Breast epithelium (tissue), 4 donors: ENCODE measurements around the gene SFXN3. TPM values are rescaled to one million over a fixed set of nuclear protein-coding genes. Genes with fewer than 3 reads are reported as not detected.

ENCODE experiments used
- DNase-seq, 2 donors: peaks; one replicate each; pipeline ENCODE4 v3.0.0-alpha.2; 2019; ENCODE audit warnings: low spot score in 2 of 2
- H3K27ac ChIP-seq, 2 donors: fragments of 200-600 bp; sonication (generic) in 1 of 2; one replicate each; pipeline ENCODE4 v1.5.1; 2016 to 2019; ENCODE audit warnings: mild to moderate bottlenecking in 1 of 2
- H3K27me3 ChIP-seq, 2 donors: fragments of 200-600 bp; sonication (generic) in 1 of 2; one replicate each; pipeline versions ENCODE4 v1.5.1 to v1.6.0; 2017 to 2019; ENCODE audit warnings: control low read depth in 1 of 2, mild to moderate bottlenecking in 1 of 2
- H3K36me3 ChIP-seq: fragments of 200-600 bp; one replicate; pipeline ENCODE4 v1.5.1; 2019
- H3K4me1 ChIP-seq, 2 donors: fragments of 200-600 bp; sonication (generic); one replicate each; pipeline ENCODE4 v1.5.1; 2016 to 2019; ENCODE audit warnings: control low read depth in 1 of 2
- H3K4me3 ChIP-seq, 3 donors: fragments of 200-600 bp; sonication (generic); 1 replicate in 2 of 3; 2 replicates in 1 of 3; pipeline ENCODE4 v1.5.1; 2016 to 2019; ENCODE audit warnings: mild to moderate bottlenecking in 3 of 3, moderate library complexity in 2 of 3
- H3K9me3 ChIP-seq, 2 donors: fragments of 200-600 bp; sonication (generic) in 1 of 2; one replicate each; pipeline ENCODE4 v1.5.1; 2016 to 2019; ENCODE audit warnings: control low read depth in 1 of 2
- CTCF ChIP-seq, 3 donors: fragments of 450-650 bp; IDR thresholded peaks; one replicate each; pipeline ENCODE4 v1.5.1; 2016 to 2017; ENCODE audit warnings: antibody characterized with exemption in 3 of 3, mild to moderate bottlenecking in 3 of 3, moderate library complexity in 3 of 3
- POLR2A ChIP-seq: fragments of 450-650 bp; IDR thresholded peaks from one replicate; pipeline ENCODE4 v1.6.1; 2016; ENCODE audit warnings: antibody characterized with exemption, mild to moderate bottlenecking, moderate library complexity
- POLR2AphosphoS5 ChIP-seq, 3 donors: sonication (generic); formaldehyde crosslinking; IDR thresholded peaks; one replicate each; pipeline ENCODE4 v1.6.1; 2017; ENCODE audit warnings: antibody characterized with exemption in 3 of 3
- intact Hi-C: fragments of 100-400 bp; cut with DNase I; formaldehyde crosslinking; loops from one replicate; pipeline ENCODE4 v1.15.1; 2023; ENCODE audit warnings: low total_unique reads
- total RNA-seq, 3 donors: library from RNA; depleted of rRNA; stranded (reverse); fragments of >200 nt; gene quantifications; one replicate each; pipeline ENCODE4 v1.1.0, GENCODE V29; 2016

Gene SFXN3
- total RNA-seq, 3 donors from 2014 or later: 63.7 to 90.4 (median 75.7) TPM

GRCh38 chr10:100989088-100989487 is 41.9 kb upstream of the SFXN3 start:
- Histone ChIP-seq H3K36me3 (no peaks in the 10 kb centered on the region), H3K4me3 (no peak overlapping the region), H3K4me1 (peaks cover 12 to 16% of the 10 kb centered on the region in 2 donors), H3K27me3 (no peaks in the 10 kb centered on the region), H3K27ac (no peak overlapping the region), H3K9me3 (no peaks in the 10 kb centered on the region)
- DNase-seq: no peak
- TF ChIP-seq POLR2A (no peak), POLR2AphosphoS5 (IDR thresholded peaks at IDR 0.05) (no peak), CTCF (IDR thresholded peaks at IDR 0.05) (no peak)
- intact Hi-C loops: no loop called here

- Histone ChIP-seq H3K4me1 (no peaks in the 10 kb centered on the region), H3K27ac (peak overlapping the region; percentile 23 to 25), H3K27me3 (no peaks in the 10 kb centered on the region), H3K4me3 (no peak overlapping the region), H3K9me3 (no peaks in the 10 kb centered on the region), H3K36me3 (no peaks in the 10 kb centered on the region)
- intact Hi-C loops: no loop called here
- TF ChIP-seq POLR2AphosphoS5 (IDR thresholded peaks at IDR 0.05) (no peak), CTCF (IDR thresholded peaks at IDR 0.05) (peak; percentile 27 to 75 (median 63))
- no peak for DNase-seq
Observed at GRCh38 chr10:100993986-100994708, 36.9 kb upstream of the SFXN3 start.

- no peaks in the 10 kb centered on the region for H3K9me3 ChIP-seq
- intact Hi-C loops: no loop called here
- no peaks in the 10 kb centered on the region for H3K36me3 ChIP-seq
- DNase-seq: no peak
- no peaks in the 10 kb centered on the region for H3K4me1 ChIP-seq
- no peaks in the 10 kb centered on the region for H3K27me3 ChIP-seq
- no peak overlapping the region for H3K4me3 ChIP-seq
- no peak for TF ChIP-seq CTCF (IDR thresholded peaks at IDR 0.05)
- TF ChIP-seq POLR2A: no peak
- TF ChIP-seq POLR2AphosphoS5 (IDR thresholded peaks at IDR 0.05): no peak
- no peak overlapping the region for H3K27ac ChIP-seq
Observed at GRCh38 chr10:100995181-100995580, 35.9 kb upstream of the SFXN3 start.

GRCh38 chr10:100996678-100997359 is 34.2 kb upstream of the SFXN3 start:
- Histone ChIP-seq H3K27me3 (no peaks in the 10 kb centered on the region), H3K4me1 (peaks cover 8 to 10% of the 10 kb centered on the region in 2 donors), H3K9me3 (no peaks in the 10 kb centered on the region), H3K4me3 (peak overlapping the region; percentile 59 to 92 (median 80)), H3K36me3 (no peaks in the 10 kb centered on the region), H3K27ac (peak overlapping the region; percentile 97 to 100)
- intact Hi-C loops: no loop called here
- TF ChIP-seq POLR2AphosphoS5 (IDR thresholded peaks at IDR 0.05) (no peak), CTCF (IDR thresholded peaks at IDR 0.05) (no peak), POLR2A (no peak)
- DNase-seq: no peak
